Adipose tissue (tissue), 3 donors: ENCODE measurements around the gene NME2. TPM values are rescaled to one million over a fixed set of nuclear protein-coding genes. Genes with fewer than 3 reads are reported as not detected.

ENCODE experiments used
- H3K27ac ChIP-seq: one replicate; pipeline ENCODE4 v1.5.1; 2013; ENCODE audit warnings: low read depth, low read length
- WGBS, 3 donors: extraction: QIAGEN DNeasy Blood & Tissue Kit; methylation state at CpG; one replicate each; pipeline ENCODE4 v1.1.7; 2013; 5-methylcytosine and 5-hydroxymethylcytosine counted together
- polyA plus RNA-seq, 3 donors: library from polyadenylated mRNA; stranded (reverse); fragments of 200-250 nt; gene quantifications; one replicate each; pipeline ENCODE4 v1.2.3, GENCODE V29; 2013
- donor health status: healthy with polysubstance abuse.
- donor health status: Bipolar disorder and iron deficiency.
- donor health status: healthy.

The NME2 gene
- polyA plus RNA-seq, 3 donors, result 477 to 911 (median 841) TPM

- no peak overlapping the region for H3K27ac ChIP-seq
- 86 to 89% (median 87%) methylated on average over 7 to 9 of the region's 9 CpGs for WGBS, 3 donors
Measured at GRCh38 chr17:51188271-51188833, 22.1 kb downstream of the NME2 start.

GRCh38 chr17:51189162-51189561, 23.0 kb downstream of the NME2 start:
- H3K27ac ChIP-seq, result no peak overlapping the region

GRCh38 chr17:51189628-51190027, 23.4 kb downstream of the NME2 start:
- no peak overlapping the region for H3K27ac ChIP-seq
- 65 to 79% (median 74%) methylated on average over 1 of the region's 1 CpG for WGBS, 3 donors

GRCh38 chr17:51191895-51192294, 25.7 kb downstream of the NME2 start:
- WGBS, 3 donors, result 78 to 89% (median 88%) methylated on average over 2 of the region's 2 CpGs
- H3K27ac ChIP-seq, result no peak overlapping the region

GRCh38 chr17:51197754-51198153, 31.5 kb downstream of the NME2 start:
- WGBS, 3 donors, result 90 to 98% (median 98%) methylated on average over 4 of the region's 4 CpGs
- H3K27ac ChIP-seq, result no peak overlapping the region

- 80 to 98% (median 96%) methylated on average over 4 to 6 of the region's 6 CpGs for WGBS, 3 donors
- H3K27ac ChIP-seq, result no peak overlapping the region
Measured at GRCh38 chr17:51200295-51200694, 34.1 kb downstream of the NME2 start.

- WGBS, 3 donors, result 84 to 97% (median 89%) methylated on average over 2 of the region's 2 CpGs
- H3K27ac ChIP-seq, result no peak overlapping the region
Measured at GRCh38 chr17:51200846-51201245, 34.6 kb downstream of the NME2 start.

- H3K27ac ChIP-seq, result no peak overlapping the region
Measured at GRCh38 chr17:51203838-51204237, 37.6 kb downstream of the NME2 start.

- H3K27ac ChIP-seq, result no peak overlapping the region
- WGBS, 3 donors, result 69 to 100% (median 84%) methylated on average over 1 of the region's 1 CpG
Measured at GRCh38 chr17:51214920-51215319, 48.7 kb downstream of the NME2 start.

- WGBS, 3 donors, result 90 to 100% (median 94%) methylated on average over 1 of the region's 1 CpG
Measured at GRCh38 chr17:51217946-51218345, 51.7 kb downstream of the NME2 start.

GRCh38 chr17:51221322-51221721, 55.1 kb downstream of the NME2 start:
- 84 to 93% (median 90%) methylated on average over 4 of the region's 4 CpGs for WGBS, 3 donors
- no peak overlapping the region for H3K27ac ChIP-seq

More at GRCh38 chr17:51217946-51218345, 51.7 kb downstream of the NME2 start:
- H3K27ac ChIP-seq, result no peak overlapping the region

Other genes with a start within 250 kb of the NME2 start
- gene SPAG9, start 45.5 kb upstream of the NME2 start, polyA plus RNA-seq, result 10 to 100 TPM; 15.9 to 43.1 (median 22.2) TPM
- 100 to 1,000 TPM in 1 of 3 donors, 10 to 100 TPM in 2; 72.9 to 131 (median 87.4) TPM for gene NME1, start 12.9 kb upstream of the NME2 start, polyA plus RNA-seq
- gene MBTD1, start 93.6 kb downstream of the NME2 start, polyA plus RNA-seq, result 1 to 10 TPM; 4.0 to 9.4 (median 4.5) TPM
- gene UTP18, start 94.1 kb downstream of the NME2 start, polyA plus RNA-seq, result 10 to 100 TPM; 16.8 to 20.2 (median 18.3) TPM